Right lobe of liver (tissue), 6 donors: ENCODE data around the gene RABL3. TPM values are rescaled to one million over a fixed set of nuclear protein-coding genes. Genes with fewer than 3 reads are reported as not detected.

Experiments
- ATAC-seq, 4 donors: fragments of 200-7000 bp; cut with Tn5 transposase; one replicate each; pipeline ENCODE4 v1.9.1; 2020; ENCODE audit warnings: mild to moderate bottlenecking in 4 of 4, moderate library complexity in 4 of 4
- DNase-seq, 3 donors: peaks; one replicate each; pipeline ENCODE4 v3.0.0-alpha.2; 2020
- H3K27ac ChIP-seq, 3 donors: fragments of 200-600 bp; one replicate each; pipeline ENCODE4 v1.8.0; 2022
- H3K27me3 ChIP-seq, 2 donors: fragments of 200-600 bp; one replicate each; pipeline ENCODE4 v1.8.0; 2022
- H3K36me3 ChIP-seq, 4 donors: fragments of 200-600 bp; sonication (generic) in 1 of 4; one replicate each; pipeline versions ENCODE4 v1.5.1 to v1.8.0; 2017 to 2022; ENCODE audit warnings: control low read depth in 1 of 4
- H3K4me1 ChIP-seq, 4 donors: fragments of 200-600 bp; sonication (generic) in 1 of 4; one replicate each; pipeline versions ENCODE4 v1.5.1 to v1.8.0; 2017 to 2022; ENCODE audit warnings: control low read depth in 1 of 4
- H3K4me3 ChIP-seq, 3 donors: fragments of 200-600 bp; one replicate each; pipeline ENCODE4 v1.8.0; 2022
- H3K9me3 ChIP-seq, 4 donors: fragments of 200-600 bp; sonication (generic) in 1 of 4; one replicate each; pipeline versions ENCODE4 v1.5.1 to v1.8.0; 2017 to 2022; ENCODE audit warnings: control low read depth in 1 of 4
- CTCF ChIP-seq, 4 donors: fragments of 200-600 bp in 3 of 4; fragments of 450-650 bp in 1 of 4; IDR thresholded peaks; one replicate each; pipeline versions ENCODE4 v1.5.1 to v1.8.0; 2016 to 2022; ENCODE audit warnings: antibody characterized with exemption in 4 of 4, mild to moderate bottlenecking in 2 of 4
- POLR2A ChIP-seq: fragments of 450-650 bp; IDR thresholded peaks from one replicate; pipeline ENCODE4 v1.6.1; 2017; ENCODE audit warnings: antibody characterized with exemption, mild to moderate bottlenecking
- whole genome bisulfite sequencing: methylation state at CpG from one replicate; pipeline ENCODE4 v1.1.6; 2018; ENCODE audit warnings: low coverage, low lambda C conversion rate; ENCODE audit not compliant: insufficient coverage; ENCODE audit errors: missing lambda C conversion rate; 5-methylcytosine and 5-hydroxymethylcytosine counted together
- intact Hi-C, 2 donors: fragments of 100-400 bp; cut with DNase I; formaldehyde crosslinking; loops; one replicate each; pipeline versions ENCODE4 v1.11.2 to v1.14.1; 2022
- total RNA-seq, 6 experiments: library from RNA; depleted of rRNA in 2 of 6; stranded (reverse); fragments of >200 nt in 2 of 6; fragmentation: NEBNext Ultra II Directional in 3 of 6; extraction: Animal tissue kit (Norgen Biotek cat#: 25700) in 3 of 6; gene quantifications; one replicate each; pipeline versions ENCODE4 v1.1.0 to v1.2.4, GENCODE V29; 2016 to 2023
- donor health status: DM: no; HTN: yes; CAD: no.
- donor health status: DM: no; HTN: no; CAD: no.
- donor health status: DM: no; HTN: no; CAD: no.
- donor health status: DM: no; HTN: yes; CAD: no.
- donor health status: DM: no; HTN: yes; CAD: no.

Gene RABL3
- total RNA-seq, 6 experiments from 2014 or later, result 12.0 to 18.4 (median 13.2) TPM

- Histone ChIP-seq H3K4me3 (no peak overlapping the region), H3K27me3 (no peaks in the 10 kb centered on the region), H3K27ac (peak overlapping the region in 1 of 3 donors; percentile 21), H3K36me3 (peaks cover 0 to 76% (median 5%) of the 10 kb centered on the region in 4 donors), H3K9me3 (no peaks in the 10 kb centered on the region), H3K4me1 (peaks cover 0 to 18% (median 0%) of the 10 kb centered on the region in 4 donors)
- intact Hi-C loops, result no loop called here
- 58% methylated on average over 5 of the region's 5 CpGs for WGBS
- no peak for TF ChIP-seq CTCF (IDR thresholded peaks at IDR 0.05)
- no peak for TF ChIP-seq POLR2A
- no peak for DNase-seq
- peak in 3 of 4 donors; percentile 33 to 41 (median 38) for ATAC-seq
Measured at GRCh38 chr3:120661945-120662344, 80.4 kb downstream of the RABL3 start.

- H3K9me3 ChIP-seq, result no peaks in the 10 kb centered on the region
- H3K4me3 ChIP-seq, result no peak overlapping the region
- no peak for TF ChIP-seq POLR2A
- TF ChIP-seq CTCF (IDR thresholded peaks at IDR 0.05), result no peak
- ATAC-seq, result peak in 2 of 4 donors; percentile 55 to 78
- no peak for DNase-seq
- H3K4me1 ChIP-seq, result peaks cover 0 to 14% (median 0%) of the 10 kb centered on the region in 4 donors
- H3K27ac ChIP-seq, result peak overlapping the region in 2 of 3 donors; percentile 8 to 21
- peaks cover 0 to 76% (median 5%) of the 10 kb centered on the region in 4 donors for H3K36me3 ChIP-seq
- H3K27me3 ChIP-seq, result no peaks in the 10 kb centered on the region
- intact Hi-C loops, result no loop called here
- WGBS, result 20% methylated on average over 2 of the region's 2 CpGs
Measured at GRCh38 chr3:120661106-120661905, 81.0 kb downstream of the RABL3 start.

GRCh38 chr3:120659834-120660233 is 82.5 kb downstream of the RABL3 start:
- intact Hi-C loops, result no loop called here
- H3K36me3 ChIP-seq, result peaks cover 0 to 77% (median 9%) of the 10 kb centered on the region in 4 donors
- H3K27ac ChIP-seq, result no peak overlapping the region
- DNase-seq, result no peak
- H3K27me3 ChIP-seq, result no peaks in the 10 kb centered on the region
- no peak for ATAC-seq
- WGBS, result 60% methylated on average over 1 of the region's 2 CpGs
- peaks cover 0 to 11% (median 0%) of the 10 kb centered on the region in 4 donors for H3K4me1 ChIP-seq
- no peak overlapping the region for H3K4me3 ChIP-seq
- no peaks in the 10 kb centered on the region for H3K9me3 ChIP-seq
- no peak for TF ChIP-seq CTCF (IDR thresholded peaks at IDR 0.05)
- no peak for TF ChIP-seq POLR2A

- WGBS, result 80% methylated on average over 1 of the region's 1 CpG
- ATAC-seq, result peak in 1 of 4 donors; percentile 43
- TF ChIP-seq CTCF (IDR thresholded peaks at IDR 0.05), result no peak
- no peak for TF ChIP-seq POLR2A
Measured at GRCh38 chr3:120659285-120659684, 83.0 kb downstream of the RABL3 start.

More at GRCh38 chr3:120659285-120659684, 83.0 kb downstream of the RABL3 start:
- intact Hi-C loops, result no loop called here
- Histone ChIP-seq H3K4me1 (peaks cover 0 to 11% (median 0%) of the 10 kb centered on the region in 4 donors), H3K4me3 (no peak overlapping the region), H3K36me3 (peaks cover 0 to 78% (median 11%) of the 10 kb centered on the region in 4 donors), H3K9me3 (no peaks in the 10 kb centered on the region), H3K27ac (no peak overlapping the region), H3K27me3 (no peaks in the 10 kb centered on the region)
- DNase-seq, result no peak
